GM20000 (cell line): Measurements from ENCODE around the gene COL5A3.

Experiments used
- DNase-seq: peaks from one replicate; pipeline ENCODE4 v3.0.0; 2012; ENCODE audit warnings: low spot score
- CTCF ChIP-seq: IDR thresholded peaks from 2 replicates; pipeline ENCODE4 v1.5.1; 2012; ENCODE audit warnings: mild to moderate bottlenecking, control low read depth; ENCODE audit errors: extremely low read depth, missing control alignments

COL5A3 gene

DNA sequence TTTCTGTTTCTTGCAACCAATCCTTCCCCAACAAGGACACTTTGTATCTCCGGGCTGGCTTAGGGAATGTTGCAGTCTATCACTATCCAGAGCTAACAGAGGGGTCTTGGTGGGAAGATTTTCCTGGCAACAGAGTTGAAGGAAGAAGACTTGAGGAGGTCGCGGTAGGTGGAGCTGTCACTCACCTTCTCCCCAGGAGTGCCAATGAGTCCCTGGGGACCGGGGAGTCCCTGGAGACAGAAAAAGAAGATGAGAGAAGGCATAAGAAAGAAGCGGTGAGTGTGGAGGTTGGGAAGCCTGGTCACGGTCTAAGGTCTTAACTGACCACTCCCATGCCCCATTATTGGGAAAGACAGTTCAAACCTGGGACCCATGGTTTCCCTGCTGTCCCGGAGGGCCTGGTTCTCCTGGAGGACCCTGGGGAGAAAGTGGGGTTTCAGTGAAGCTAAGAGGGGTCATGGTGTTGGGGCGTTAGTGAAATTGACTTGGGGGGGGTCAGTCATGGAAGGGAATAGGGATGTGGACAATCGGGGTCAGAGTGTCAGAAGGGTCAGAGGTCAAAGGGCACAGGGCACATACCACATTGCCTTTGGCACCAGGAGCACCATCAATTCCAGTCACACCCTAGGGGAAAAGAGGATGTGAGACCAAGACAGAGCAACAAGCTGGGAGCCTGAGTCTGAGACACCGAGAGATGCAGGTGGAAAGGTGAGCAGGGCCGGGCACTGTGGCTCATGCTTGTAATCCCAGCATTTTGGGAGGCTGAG lies 18.7 kb downstream of the COL5A3 start:
- no peak for TF ChIP-seq CTCF
- DNase-seq = no peak

- TF ChIP-seq CTCF = no peak
These were observed 20.8 kb downstream of the COL5A3 start for GRCh38 chr19:9989504-9989903.

GRCh38 chr19:9986787-9987281 lies 23.5 kb downstream of the COL5A3 start:
- DNase-seq = no peak

More at GRCh38 chr19:9989504-9989903, 20.8 kb downstream of the COL5A3 start:
- DNase-seq = no peak

DNA sequence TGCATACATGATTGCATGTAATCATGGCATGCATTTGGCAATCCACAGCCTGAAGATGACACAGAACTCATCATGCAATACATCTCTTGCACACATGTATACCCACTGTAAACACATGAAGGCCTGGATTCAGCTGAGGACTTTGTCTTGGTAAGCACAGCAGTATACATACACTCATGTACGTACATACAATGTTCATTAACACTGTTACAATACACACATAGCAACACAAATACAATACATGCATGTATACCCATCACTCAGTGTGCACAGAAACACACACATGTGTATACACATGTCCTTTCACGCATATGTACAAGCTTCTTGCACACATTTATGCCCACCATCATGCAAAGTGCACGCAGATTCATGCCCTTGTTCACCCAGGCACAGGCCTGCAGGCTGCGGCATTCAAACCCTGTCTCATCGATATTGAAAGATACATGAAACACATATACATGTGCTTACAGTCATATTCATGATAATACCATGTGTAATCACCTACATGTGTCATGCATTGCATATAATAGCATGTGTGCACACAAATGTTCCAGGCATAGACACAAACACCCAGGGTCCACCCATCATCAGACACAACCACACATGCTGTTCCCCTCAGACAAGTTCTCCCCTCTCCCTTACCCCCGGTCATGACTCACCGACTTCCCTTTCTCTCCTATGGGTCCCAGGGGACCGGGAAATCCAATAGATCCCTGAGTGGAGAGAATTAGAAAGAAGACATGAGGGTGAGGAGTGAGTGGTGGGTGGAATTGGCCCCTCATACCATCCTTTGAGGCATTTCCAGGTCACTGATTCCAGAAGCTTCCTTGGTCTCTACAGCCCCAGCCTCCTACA lies 28.7 kb downstream of the COL5A3 start:
- DNase-seq = no peak
- no peak for TF ChIP-seq CTCF

More at GRCh38 chr19:9986787-9987281, 23.5 kb downstream of the COL5A3 start:
- no peak for TF ChIP-seq CTCF

DNA sequence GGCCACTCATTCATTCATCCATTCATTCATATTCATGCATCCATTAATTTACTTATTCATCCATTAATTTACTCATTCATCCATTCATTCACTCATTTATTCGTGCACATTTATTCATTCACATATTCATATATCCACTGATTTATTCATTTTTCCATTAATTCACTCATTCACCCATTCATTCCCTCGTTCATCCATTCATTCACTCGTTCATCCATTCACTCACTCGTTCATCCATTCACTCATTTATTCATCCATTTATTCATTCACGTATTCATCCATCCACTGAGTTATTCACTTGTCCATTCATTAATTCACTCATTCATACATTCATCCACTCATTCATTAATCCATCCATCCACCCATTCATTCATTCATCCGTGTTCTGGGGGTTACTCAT lies 38.2 kb downstream of the COL5A3 start:
- DNase-seq = no peak
- TF ChIP-seq CTCF = no peak

- TF ChIP-seq CTCF = no peak
- no peak for DNase-seq
These were observed 39.0 kb downstream of the COL5A3 start for GRCh38 chr19:9971166-9971897.
